WI38 (cell line): ENCODE results near the gene ZNF692.

Experiments used
- H3K4me3 ChIP-seq: 2 replicates; pipeline ENCODE4 v1.5.1; 2011; ENCODE audit warnings: low read depth, mild to moderate bottlenecking, control low read depth, low read length
- TF ChIP-seq, protein P1 (sequence below): IDR thresholded peaks from 2 replicates; pipeline ENCODE4 v1.5.1; 2012; ENCODE audit warnings: low read depth, mild to moderate bottlenecking, control low read depth, low read length

Gene ZNF692

DNA sequence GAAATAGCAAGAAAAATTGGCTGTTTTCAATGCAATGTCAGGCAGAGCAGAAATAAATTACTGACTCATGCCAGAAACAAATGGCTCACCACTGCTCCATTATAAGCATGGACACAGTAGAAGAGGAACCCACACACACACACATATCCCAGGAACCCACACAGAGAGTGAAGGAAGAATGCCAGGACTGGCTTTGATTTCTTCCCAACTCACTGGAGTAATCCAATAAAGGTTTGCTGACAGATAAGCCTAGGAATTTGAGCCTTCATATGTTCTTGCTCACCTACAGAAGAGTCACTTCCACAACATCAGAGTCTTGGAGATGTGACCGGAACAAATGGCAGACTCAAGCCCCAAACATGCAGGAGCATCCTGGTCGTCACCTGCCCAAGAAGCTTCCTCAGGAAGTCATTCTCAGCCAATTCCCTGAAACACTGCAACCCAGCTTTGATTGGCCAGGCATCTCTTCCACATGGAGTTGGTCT lies 35.3 kb downstream of the ZNF692 start:
- H3K4me3 ChIP-seq: peak overlapping the region; percentile 48
- TF ChIP-seq, protein P1, sequence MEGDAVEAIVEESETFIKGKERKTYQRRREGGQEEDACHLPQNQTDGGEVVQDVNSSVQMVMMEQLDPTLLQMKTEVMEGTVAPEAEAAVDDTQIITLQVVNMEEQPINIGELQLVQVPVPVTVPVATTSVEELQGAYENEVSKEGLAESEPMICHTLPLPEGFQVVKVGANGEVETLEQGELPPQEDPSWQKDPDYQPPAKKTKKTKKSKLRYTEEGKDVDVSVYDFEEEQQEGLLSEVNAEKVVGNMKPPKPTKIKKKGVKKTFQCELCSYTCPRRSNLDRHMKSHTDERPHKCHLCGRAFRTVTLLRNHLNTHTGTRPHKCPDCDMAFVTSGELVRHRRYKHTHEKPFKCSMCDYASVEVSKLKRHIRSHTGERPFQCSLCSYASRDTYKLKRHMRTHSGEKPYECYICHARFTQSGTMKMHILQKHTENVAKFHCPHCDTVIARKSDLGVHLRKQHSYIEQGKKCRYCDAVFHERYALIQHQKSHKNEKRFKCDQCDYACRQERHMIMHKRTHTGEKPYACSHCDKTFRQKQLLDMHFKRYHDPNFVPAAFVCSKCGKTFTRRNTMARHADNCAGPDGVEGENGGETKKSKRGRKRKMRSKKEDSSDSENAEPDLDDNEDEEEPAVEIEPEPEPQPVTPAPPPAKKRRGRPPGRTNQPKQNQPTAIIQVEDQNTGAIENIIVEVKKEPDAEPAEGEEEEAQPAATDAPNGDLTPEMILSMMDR: no peak

GRCh38 chr1:248822148-248823032 lies 36.5 kb downstream of the ZNF692 start:
- TF ChIP-seq, protein P1: no peak
- peak overlapping the region; percentile 48 for H3K4me3 ChIP-seq

GRCh38 chr1:248821641-248822040 lies 37.2 kb downstream of the ZNF692 start:
- TF ChIP-seq, protein P1: no peak
- H3K4me3 ChIP-seq: 0 out of 2 replicates have a peak overlapping the region, but pooled peaks have one; percentile 7

DNA sequence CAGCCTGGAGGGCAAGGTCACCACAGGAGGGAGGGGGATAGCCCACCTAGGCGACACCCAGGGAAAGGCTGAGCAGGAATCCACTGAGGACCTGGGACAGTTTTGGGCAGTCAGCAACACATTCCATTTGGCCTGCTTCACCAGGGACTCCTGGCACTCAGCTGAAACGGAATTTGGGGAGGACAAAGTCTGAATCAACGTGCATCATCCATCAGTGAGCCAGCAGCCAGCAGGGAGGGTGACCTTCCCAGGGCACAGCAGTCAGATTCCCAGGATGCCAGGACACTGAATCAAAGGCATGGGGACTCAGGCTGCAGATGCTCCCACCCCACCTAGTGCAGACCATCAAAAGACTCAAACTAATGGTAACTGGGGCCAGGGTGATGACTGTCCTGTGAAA lies 37.8 kb downstream of the ZNF692 start:
- TF ChIP-seq, protein P1: no peak
- 0 out of 2 replicates have a peak overlapping the region, but pooled peaks have one; percentile 7 for H3K4me3 ChIP-seq

- H3K4me3 ChIP-seq: no peak overlapping the region
Measured at GRCh38 chr1:248820041-248820585, 38.8 kb downstream of the ZNF692 start.

GRCh38 chr1:248818505-248819374 lies 40.1 kb downstream of the ZNF692 start:
- no peak overlapping the region for H3K4me3 ChIP-seq
- TF ChIP-seq, protein P1: no peak

More at GRCh38 chr1:248820041-248820585, 38.8 kb downstream of the ZNF692 start:
- TF ChIP-seq, protein P1: no peak
